HFFc6 (cell line): ENCODE results near the gene MARCHF3. TPM values are rescaled to one million over a fixed set of nuclear protein-coding genes. Genes with fewer than 3 reads are reported as not detected.
A peak's percentile ranks its signal among the peaks of the same experiment; 100 is the strongest.

Experiments
- DNase-seq: peaks from one replicate; pipeline ENCODE4 v3.0.0-alpha.2; 2018
- H3K27ac Mint-ChIP-seq: 2 replicates; pipeline ENCODE4 v1.8.0; 2020; ENCODE audit warnings: mild to moderate bottlenecking, mixed read lengths
- H3K27me3 Mint-ChIP-seq: 2 replicates; pipeline ENCODE4 v1.8.0; 2021; ENCODE audit warnings: mild to moderate bottlenecking, moderate library complexity, mixed read lengths; ENCODE audit not compliant: insufficient read depth
- H3K36me3 Mint-ChIP-seq: 2 replicates; pipeline ENCODE4 v1.8.0; 2021; ENCODE audit warnings: low read depth, mixed read lengths
- H3K4me1 Mint-ChIP-seq: 2 replicates; pipeline ENCODE4 v1.8.0; 2020; ENCODE audit warnings: low read depth, mixed read lengths
- H3K4me3 Mint-ChIP-seq: 2 replicates; pipeline ENCODE4 v1.8.0; 2020; ENCODE audit warnings: mild to moderate bottlenecking, moderate library complexity, mixed read lengths
- H3K9me3 Mint-ChIP-seq: 2 replicates; pipeline ENCODE4 v1.8.0; 2020; ENCODE audit warnings: mild to moderate bottlenecking, mixed read lengths
- CTCF ChIP-seq: fragments of 200-600 bp; sonication (generic); IDR thresholded peaks from 2 replicates; pipeline ENCODE4 v1.5.0; 2021; ENCODE audit warnings: antibody characterized with exemption, mild to moderate bottlenecking
- total RNA-seq, 6 experiments: library from RNA; stranded (reverse); fragmentation: NEBNext Ultra II Directional; extraction: Animal tissue kit (Norgen Biotek cat#: 25700); gene quantifications; 2 replicates in 1 of 6; 3 replicates in 5 of 6; pipeline ENCODE4 v1.2.3, GENCODE V29; 2021

MARCHF3 gene
- total RNA-seq, 6 experiments from 2014 or later: 12.3 to 17.8 (median 13.3) TPM

GRCh38 chr5:126998201-126998631 lies 32.1 kb downstream of the MARCHF3 start:
- H3K9me3 Mint-ChIP-seq: no peaks in the 10 kb centered on the region
- H3K36me3 Mint-ChIP-seq: peaks cover 6% of the 10 kb centered on the region
- peak overlapping the region; percentile 74 for H3K27ac Mint-ChIP-seq
- TF ChIP-seq CTCF: no peak
- H3K27me3 Mint-ChIP-seq: no peaks in the 10 kb centered on the region
- DNase-seq: no peak
- peak overlapping the region; percentile 54 for H3K4me3 Mint-ChIP-seq
- H3K4me1 Mint-ChIP-seq: peaks cover 83% of the 10 kb centered on the region

GRCh38 chr5:126995689-126996088 lies 34.7 kb downstream of the MARCHF3 start:
- H3K4me1 Mint-ChIP-seq: peaks cover 62% of the 10 kb centered on the region
- H3K27me3 Mint-ChIP-seq: no peaks in the 10 kb centered on the region
- no peak for TF ChIP-seq CTCF
- no peaks in the 10 kb centered on the region; the same call in 1 of the 2 replicates for H3K9me3 Mint-ChIP-seq
- H3K27ac Mint-ChIP-seq: peak overlapping the region; percentile 48
- peaks cover 11% of the 10 kb centered on the region for H3K36me3 Mint-ChIP-seq
- no peak for DNase-seq
- peak overlapping the region; percentile 40 for H3K4me3 Mint-ChIP-seq

- Mint-ChIP-seq H3K27ac (0 out of 2 replicates have a peak overlapping the region, but pooled peaks have one; percentile 48), H3K9me3 (no peaks in the 10 kb centered on the region; the same call in 1 of the 2 replicates), H3K27me3 (no peaks in the 10 kb centered on the region), H3K4me3 (no peak overlapping the region), H3K4me1 (peaks cover 59% of the 10 kb centered on the region), H3K36me3 (peaks cover 15% of the 10 kb centered on the region)
- no peak for DNase-seq
- no peak for TF ChIP-seq CTCF
These were observed 35.3 kb downstream of the MARCHF3 start for GRCh38 chr5:126995039-126995438.

GRCh38 chr5:126994485-126994884 lies 35.9 kb downstream of the MARCHF3 start:
- Mint-ChIP-seq H3K27me3 (no peaks in the 10 kb centered on the region), H3K36me3 (peaks cover 15% of the 10 kb centered on the region), H3K9me3 (no peaks in the 10 kb centered on the region; the same call in 1 of the 2 replicates), H3K4me1 (peaks cover 57% of the 10 kb centered on the region), H3K27ac (no peak overlapping the region), H3K4me3 (no peak overlapping the region)
- no peak for DNase-seq
- no peak for TF ChIP-seq CTCF

GRCh38 chr5:126988021-126988569 lies 42.3 kb downstream of the MARCHF3 start:
- Mint-ChIP-seq H3K4me1 (peaks cover 35% of the 10 kb centered on the region), H3K9me3 (no peaks in the 10 kb centered on the region; the same call in 1 of the 2 replicates), H3K27ac (no peak overlapping the region), H3K36me3 (peaks cover 14% of the 10 kb centered on the region), H3K27me3 (0 out of 2 replicates have a peak, but pooled peaks cover 1% of the 10 kb centered on the region), H3K4me3 (no peak overlapping the region)
- DNase-seq: no peak
- no peak for TF ChIP-seq CTCF
